ENCODE results near the gene CYTH4. TPM values are rescaled to one million over a fixed set of nuclear protein-coding genes. Genes with fewer than 3 reads are reported as not detected.

The CYTH4 gene
- total RNA-seq, 1 experiment from 2014 or later: not detected

- Histone ChIP-seq H3K4me3 (no peak overlapping the region), H3K36me3 (ENCODE audit: low read depth) (no peaks in the 10 kb centered on the region), H3K4me1 (replicated peaks; ENCODE audit: insufficient read depth) (no peaks in the 10 kb centered on the region), H3K9me2 (ENCODE audit: insufficient read depth) (no peaks in the 10 kb centered on the region), H3K27me3 (ENCODE audit: insufficient read depth, low read depth) (no peaks in the 10 kb centered on the region), H2AFZ (no peak overlapping the region), H3K79me2 (ENCODE audit: low read depth) (no peaks in the 10 kb centered on the region), H3K4me2 (no peak overlapping the region), H4K20me1 (ENCODE audit: insufficient read depth) (no peaks in the 10 kb centered on the region), H3K27ac (no peak overlapping the region), H3F3A (ENCODE audit: insufficient read depth, low read depth) (peaks cover 6% of the 10 kb centered on the region; the same call in 1 of the 2 replicates), H3K9me3 (ENCODE audit: insufficient read depth, low read depth) (no peaks in the 10 kb centered on the region)
- intact Hi-C loops (cut with micrococcal nuclease; ENCODE audit: unreplicated experiment): no loop called here
- DNase-seq: no peak
- BruUV-seq (replicated peaks): no TSS peak
- ChIA-PET CTCF (no interaction called here), POLR2A (ENCODE audit: unreplicated experiment) (no interaction called here)
- TF ChIP-seq EZH2 (IDR thresholded peaks at IDR 0.05; ENCODE audit: low read depth): no peak
- no peak for TF ChIP-seq CTCF (conservative IDR thresholded peaks at IDR 0.05)
Observed at GRCh38 chr22:37273846-37274225, 8.5 kb upstream of the CYTH4 start.

- H3F3A ChIP-seq (ENCODE audit: insufficient read depth, low read depth): peaks cover 6% of the 10 kb centered on the region; the same call in 1 of the 2 replicates
- DNase-seq: no peak
- no peaks in the 10 kb centered on the region for H3K79me2 ChIP-seq (ENCODE audit: low read depth)
- H3K4me3 ChIP-seq: no peak overlapping the region
- H3K9me2 ChIP-seq (ENCODE audit: insufficient read depth): no peaks in the 10 kb centered on the region
- H3K27ac ChIP-seq: no peak overlapping the region
- no peaks in the 10 kb centered on the region for H4K20me1 ChIP-seq (ENCODE audit: insufficient read depth)
- no peaks in the 10 kb centered on the region for H3K27me3 ChIP-seq (ENCODE audit: insufficient read depth, low read depth)
- BruUV-seq (replicated peaks): no TSS peak
- H3K9me3 ChIP-seq (ENCODE audit: insufficient read depth, low read depth): no peaks in the 10 kb centered on the region
- H3K36me3 ChIP-seq (ENCODE audit: low read depth): no peaks in the 10 kb centered on the region
- CTCF ChIA-PET: no interaction called here
- H3K4me2 ChIP-seq: no peak overlapping the region
- TF ChIP-seq CTCF (conservative IDR thresholded peaks at IDR 0.05) (no peak), EZH2 (IDR thresholded peaks at IDR 0.05; ENCODE audit: low read depth) (no peak)
- no peak overlapping the region for H2AFZ ChIP-seq
- POLR2A ChIA-PET (ENCODE audit: unreplicated experiment): no interaction called here
- H3K4me1 ChIP-seq (replicated peaks; ENCODE audit: insufficient read depth): no peaks in the 10 kb centered on the region
- intact Hi-C loops (cut with micrococcal nuclease; ENCODE audit: unreplicated experiment): no loop called here
Observed at GRCh38 chr22:37274380-37274862, 7.9 kb upstream of the CYTH4 start.

- peaks cover 6% of the 10 kb centered on the region; the same call in 1 of the 2 replicates for H3F3A ChIP-seq (ENCODE audit: insufficient read depth, low read depth)
- CTCF ChIA-PET: no interaction called here
- no peak for DNase-seq
- no peaks in the 10 kb centered on the region for H3K79me2 ChIP-seq (ENCODE audit: low read depth)
- H3K27me3 ChIP-seq (ENCODE audit: insufficient read depth, low read depth): no peaks in the 10 kb centered on the region
- no peaks in the 10 kb centered on the region for H3K9me3 ChIP-seq (ENCODE audit: insufficient read depth, low read depth)
- POLR2A ChIA-PET (ENCODE audit: unreplicated experiment): no interaction called here
- H3K4me2 ChIP-seq: no peak overlapping the region
- H4K20me1 ChIP-seq (ENCODE audit: insufficient read depth): no peaks in the 10 kb centered on the region
- H3K4me3 ChIP-seq: no peak overlapping the region
- TF ChIP-seq EZH2 (IDR thresholded peaks at IDR 0.05; ENCODE audit: low read depth) (no peak), CTCF (conservative IDR thresholded peaks at IDR 0.05) (no peak)
- H3K36me3 ChIP-seq (ENCODE audit: low read depth): no peaks in the 10 kb centered on the region
- no peaks in the 10 kb centered on the region for H3K9me2 ChIP-seq (ENCODE audit: insufficient read depth)
- BruUV-seq (replicated peaks): no TSS peak
- H3K4me1 ChIP-seq (replicated peaks; ENCODE audit: insufficient read depth): no peaks in the 10 kb centered on the region
- no peak overlapping the region for H2AFZ ChIP-seq
- H3K27ac ChIP-seq: no peak overlapping the region
- intact Hi-C loops (cut with micrococcal nuclease; ENCODE audit: unreplicated experiment): no loop called here
Observed at GRCh38 chr22:37275134-37275533, 7.2 kb upstream of the CYTH4 start.
